Measurements from ENCODE around the gene SFR1.

- TF ChIP-seq POLR2AphosphoS5 (IDR thresholded peaks at IDR 0.05; ENCODE audit: low read depth, low read length) (no peak), CTCF (IDR thresholded peaks at IDR 0.05) (no peak), REST (IDR thresholded peaks at IDR 0.05; ENCODE audit: insufficient read depth in 1 of 2, low read depth in 2 of 2, low read length in 1 of 2) (no peak), TCF7L2 (IDR thresholded peaks at IDR 0.05; ENCODE audit: low read depth, low read length) (no peak), SIN3A (IDR thresholded peaks at IDR 0.05; ENCODE audit: borderline replicate concordance, insufficient read depth, low read depth, low read length) (no peak)
These were observed 22.7 kb upstream of the SFR1 start for GRCh38 chr10:104099269-104099668.

Measured in Panc1 (cell line).